ENCODE measurements around the gene ITPR1. TPM values are rescaled to one million over a fixed set of nuclear protein-coding genes. Genes with fewer than 3 reads are reported as not detected.

The ITPR1 gene
- total and polyA plus RNA-seq, 2 experiments from 2014 or later: 6.8 to 21.0 TPM

DNA sequence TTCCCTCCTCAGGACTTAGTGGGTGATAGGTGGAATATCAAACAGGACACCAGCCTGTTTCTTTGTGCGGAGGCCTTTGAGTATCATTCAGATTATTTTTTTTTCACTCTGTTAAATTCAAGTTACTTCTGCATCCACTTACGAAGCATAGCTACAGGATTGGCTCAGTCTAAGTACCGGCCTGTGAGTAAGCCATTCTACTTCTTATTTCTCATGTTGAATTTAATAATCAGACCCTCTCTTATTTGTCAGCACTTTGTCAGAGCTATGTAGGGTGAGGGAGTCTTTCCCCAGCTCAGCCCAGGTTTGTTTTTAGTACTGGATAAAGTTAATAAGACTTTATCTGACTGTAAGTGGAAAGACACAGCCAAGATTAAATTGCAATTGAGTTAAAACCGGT, 54.7 kb downstream of the ITPR1 start:
- DNase-seq (ENCODE audit: low spot score) (no peak), ATAC-seq (no peak)
- H3K4me3 ChIP-seq: no peak overlapping the region
- Mint-ChIP-seq H3K27ac (no peak overlapping the region), H3K36me3 (ENCODE audit: low read depth) (no peaks in the 10 kb centered on the region), H3K27me3 (ENCODE audit: insufficient read depth, low read depth, poor library complexity) (no peaks in the 10 kb centered on the region), H3K4me1 (peaks cover 14% of the 10 kb centered on the region), H3K4me3 (no peak overlapping the region), H3K9me3 (no peaks in the 10 kb centered on the region)
- no peaks in the 10 kb centered on the region for H3F3A ChIP-seq (replicated peaks; ENCODE audit: low read depth)
- TF ChIP-seq, protein P1, sequence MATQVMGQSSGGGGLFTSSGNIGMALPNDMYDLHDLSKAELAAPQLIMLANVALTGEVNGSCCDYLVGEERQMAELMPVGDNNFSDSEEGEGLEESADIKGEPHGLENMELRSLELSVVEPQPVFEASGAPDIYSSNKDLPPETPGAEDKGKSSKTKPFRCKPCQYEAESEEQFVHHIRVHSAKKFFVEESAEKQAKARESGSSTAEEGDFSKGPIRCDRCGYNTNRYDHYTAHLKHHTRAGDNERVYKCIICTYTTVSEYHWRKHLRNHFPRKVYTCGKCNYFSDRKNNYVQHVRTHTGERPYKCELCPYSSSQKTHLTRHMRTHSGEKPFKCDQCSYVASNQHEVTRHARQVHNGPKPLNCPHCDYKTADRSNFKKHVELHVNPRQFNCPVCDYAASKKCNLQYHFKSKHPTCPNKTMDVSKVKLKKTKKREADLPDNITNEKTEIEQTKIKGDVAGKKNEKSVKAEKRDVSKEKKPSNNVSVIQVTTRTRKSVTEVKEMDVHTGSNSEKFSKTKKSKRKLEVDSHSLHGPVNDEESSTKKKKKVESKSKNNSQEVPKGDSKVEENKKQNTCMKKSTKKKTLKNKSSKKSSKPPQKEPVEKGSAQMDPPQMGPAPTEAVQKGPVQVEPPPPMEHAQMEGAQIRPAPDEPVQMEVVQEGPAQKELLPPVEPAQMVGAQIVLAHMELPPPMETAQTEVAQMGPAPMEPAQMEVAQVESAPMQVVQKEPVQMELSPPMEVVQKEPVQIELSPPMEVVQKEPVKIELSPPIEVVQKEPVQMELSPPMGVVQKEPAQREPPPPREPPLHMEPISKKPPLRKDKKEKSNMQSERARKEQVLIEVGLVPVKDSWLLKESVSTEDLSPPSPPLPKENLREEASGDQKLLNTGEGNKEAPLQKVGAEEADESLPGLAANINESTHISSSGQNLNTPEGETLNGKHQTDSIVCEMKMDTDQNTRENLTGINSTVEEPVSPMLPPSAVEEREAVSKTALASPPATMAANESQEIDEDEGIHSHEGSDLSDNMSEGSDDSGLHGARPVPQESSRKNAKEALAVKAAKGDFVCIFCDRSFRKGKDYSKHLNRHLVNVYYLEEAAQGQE (IDR thresholded peaks at IDR 0.05; ENCODE audit: unreplicated experiment): no peak
- no peak for TF ChIP-seq POLR2AphosphoS5 (IDR thresholded peaks at IDR 0.05; ENCODE audit: low read depth)
- TF ChIP-seq NANOG (IDR thresholded peaks at IDR 0.05; ENCODE audit: borderline replicate concordance): no peak
- no peak for TF ChIP-seq ZNF331 (CRISPR knock-in tag; IDR thresholded peaks at IDR 0.05; ENCODE audit: low read depth)
- no peak for TF ChIP-seq ZNF114 (CRISPR knock-in tag; IDR thresholded peaks at IDR 0.05)
- TF ChIP-seq CREB1 (CRISPR knock-in tag; IDR thresholded peaks at IDR 0.05; ENCODE audit: low read depth): no peak
- TF ChIP-seq, protein P2, sequence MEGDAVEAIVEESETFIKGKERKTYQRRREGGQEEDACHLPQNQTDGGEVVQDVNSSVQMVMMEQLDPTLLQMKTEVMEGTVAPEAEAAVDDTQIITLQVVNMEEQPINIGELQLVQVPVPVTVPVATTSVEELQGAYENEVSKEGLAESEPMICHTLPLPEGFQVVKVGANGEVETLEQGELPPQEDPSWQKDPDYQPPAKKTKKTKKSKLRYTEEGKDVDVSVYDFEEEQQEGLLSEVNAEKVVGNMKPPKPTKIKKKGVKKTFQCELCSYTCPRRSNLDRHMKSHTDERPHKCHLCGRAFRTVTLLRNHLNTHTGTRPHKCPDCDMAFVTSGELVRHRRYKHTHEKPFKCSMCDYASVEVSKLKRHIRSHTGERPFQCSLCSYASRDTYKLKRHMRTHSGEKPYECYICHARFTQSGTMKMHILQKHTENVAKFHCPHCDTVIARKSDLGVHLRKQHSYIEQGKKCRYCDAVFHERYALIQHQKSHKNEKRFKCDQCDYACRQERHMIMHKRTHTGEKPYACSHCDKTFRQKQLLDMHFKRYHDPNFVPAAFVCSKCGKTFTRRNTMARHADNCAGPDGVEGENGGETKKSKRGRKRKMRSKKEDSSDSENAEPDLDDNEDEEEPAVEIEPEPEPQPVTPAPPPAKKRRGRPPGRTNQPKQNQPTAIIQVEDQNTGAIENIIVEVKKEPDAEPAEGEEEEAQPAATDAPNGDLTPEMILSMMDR (conservative IDR thresholded peaks at IDR 0.05; ENCODE audit: low read depth in 2 of 2): no peak
- H3K27me3 ChIP-seq (ENCODE audit: insufficient read depth): no peaks in the 10 kb centered on the region
- H3K4me2 ChIP-seq: no peak overlapping the region
- no peak overlapping the region for H2AFZ ChIP-seq
- no peaks in the 10 kb centered on the region for H3K79me2 ChIP-seq (replicated peaks; ENCODE audit: insufficient read depth)
- no peaks in the 10 kb centered on the region for H4K20me1 ChIP-seq (replicated peaks; ENCODE audit: insufficient read depth)
- no peak overlapping the region for H3K27ac ChIP-seq (ENCODE audit: low read depth)
- no peaks in the 10 kb centered on the region for H3K9me2 ChIP-seq (ENCODE audit: insufficient read depth)
- H3K4me1 ChIP-seq (ENCODE audit: insufficient read depth): peaks cover 6% of the 10 kb centered on the region
- no peaks in the 10 kb centered on the region for H3K36me3 ChIP-seq (ENCODE audit: insufficient read depth)

DNA sequence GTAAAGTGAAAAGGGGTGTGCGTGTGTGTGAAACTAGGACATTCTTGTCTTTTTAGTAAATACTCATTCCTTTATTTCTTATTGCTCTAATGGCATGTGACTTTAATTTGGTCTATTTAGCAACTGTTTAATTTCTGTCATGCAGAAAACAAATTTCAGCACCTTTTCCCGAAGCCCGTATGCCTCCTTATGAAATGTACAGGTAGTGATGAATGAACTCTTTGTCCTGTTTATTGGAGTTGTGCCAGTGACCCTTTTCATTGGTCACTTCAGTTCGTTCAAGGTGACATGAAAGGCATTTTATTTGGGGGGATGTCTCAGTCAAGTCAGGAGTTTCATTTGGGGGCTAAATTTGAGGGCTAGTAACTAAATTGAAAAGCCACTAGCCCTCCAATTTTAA, 55.2 kb downstream of the ITPR1 start:
- H3K9me3 Mint-ChIP-seq: no peaks in the 10 kb centered on the region
- no peak overlapping the region for H3K27ac Mint-ChIP-seq
- H3K36me3 Mint-ChIP-seq (ENCODE audit: low read depth): no peaks in the 10 kb centered on the region
- no peak for TF ChIP-seq POLR2AphosphoS5 (IDR thresholded peaks at IDR 0.05; ENCODE audit: low read depth)
- TF ChIP-seq, protein P3, sequence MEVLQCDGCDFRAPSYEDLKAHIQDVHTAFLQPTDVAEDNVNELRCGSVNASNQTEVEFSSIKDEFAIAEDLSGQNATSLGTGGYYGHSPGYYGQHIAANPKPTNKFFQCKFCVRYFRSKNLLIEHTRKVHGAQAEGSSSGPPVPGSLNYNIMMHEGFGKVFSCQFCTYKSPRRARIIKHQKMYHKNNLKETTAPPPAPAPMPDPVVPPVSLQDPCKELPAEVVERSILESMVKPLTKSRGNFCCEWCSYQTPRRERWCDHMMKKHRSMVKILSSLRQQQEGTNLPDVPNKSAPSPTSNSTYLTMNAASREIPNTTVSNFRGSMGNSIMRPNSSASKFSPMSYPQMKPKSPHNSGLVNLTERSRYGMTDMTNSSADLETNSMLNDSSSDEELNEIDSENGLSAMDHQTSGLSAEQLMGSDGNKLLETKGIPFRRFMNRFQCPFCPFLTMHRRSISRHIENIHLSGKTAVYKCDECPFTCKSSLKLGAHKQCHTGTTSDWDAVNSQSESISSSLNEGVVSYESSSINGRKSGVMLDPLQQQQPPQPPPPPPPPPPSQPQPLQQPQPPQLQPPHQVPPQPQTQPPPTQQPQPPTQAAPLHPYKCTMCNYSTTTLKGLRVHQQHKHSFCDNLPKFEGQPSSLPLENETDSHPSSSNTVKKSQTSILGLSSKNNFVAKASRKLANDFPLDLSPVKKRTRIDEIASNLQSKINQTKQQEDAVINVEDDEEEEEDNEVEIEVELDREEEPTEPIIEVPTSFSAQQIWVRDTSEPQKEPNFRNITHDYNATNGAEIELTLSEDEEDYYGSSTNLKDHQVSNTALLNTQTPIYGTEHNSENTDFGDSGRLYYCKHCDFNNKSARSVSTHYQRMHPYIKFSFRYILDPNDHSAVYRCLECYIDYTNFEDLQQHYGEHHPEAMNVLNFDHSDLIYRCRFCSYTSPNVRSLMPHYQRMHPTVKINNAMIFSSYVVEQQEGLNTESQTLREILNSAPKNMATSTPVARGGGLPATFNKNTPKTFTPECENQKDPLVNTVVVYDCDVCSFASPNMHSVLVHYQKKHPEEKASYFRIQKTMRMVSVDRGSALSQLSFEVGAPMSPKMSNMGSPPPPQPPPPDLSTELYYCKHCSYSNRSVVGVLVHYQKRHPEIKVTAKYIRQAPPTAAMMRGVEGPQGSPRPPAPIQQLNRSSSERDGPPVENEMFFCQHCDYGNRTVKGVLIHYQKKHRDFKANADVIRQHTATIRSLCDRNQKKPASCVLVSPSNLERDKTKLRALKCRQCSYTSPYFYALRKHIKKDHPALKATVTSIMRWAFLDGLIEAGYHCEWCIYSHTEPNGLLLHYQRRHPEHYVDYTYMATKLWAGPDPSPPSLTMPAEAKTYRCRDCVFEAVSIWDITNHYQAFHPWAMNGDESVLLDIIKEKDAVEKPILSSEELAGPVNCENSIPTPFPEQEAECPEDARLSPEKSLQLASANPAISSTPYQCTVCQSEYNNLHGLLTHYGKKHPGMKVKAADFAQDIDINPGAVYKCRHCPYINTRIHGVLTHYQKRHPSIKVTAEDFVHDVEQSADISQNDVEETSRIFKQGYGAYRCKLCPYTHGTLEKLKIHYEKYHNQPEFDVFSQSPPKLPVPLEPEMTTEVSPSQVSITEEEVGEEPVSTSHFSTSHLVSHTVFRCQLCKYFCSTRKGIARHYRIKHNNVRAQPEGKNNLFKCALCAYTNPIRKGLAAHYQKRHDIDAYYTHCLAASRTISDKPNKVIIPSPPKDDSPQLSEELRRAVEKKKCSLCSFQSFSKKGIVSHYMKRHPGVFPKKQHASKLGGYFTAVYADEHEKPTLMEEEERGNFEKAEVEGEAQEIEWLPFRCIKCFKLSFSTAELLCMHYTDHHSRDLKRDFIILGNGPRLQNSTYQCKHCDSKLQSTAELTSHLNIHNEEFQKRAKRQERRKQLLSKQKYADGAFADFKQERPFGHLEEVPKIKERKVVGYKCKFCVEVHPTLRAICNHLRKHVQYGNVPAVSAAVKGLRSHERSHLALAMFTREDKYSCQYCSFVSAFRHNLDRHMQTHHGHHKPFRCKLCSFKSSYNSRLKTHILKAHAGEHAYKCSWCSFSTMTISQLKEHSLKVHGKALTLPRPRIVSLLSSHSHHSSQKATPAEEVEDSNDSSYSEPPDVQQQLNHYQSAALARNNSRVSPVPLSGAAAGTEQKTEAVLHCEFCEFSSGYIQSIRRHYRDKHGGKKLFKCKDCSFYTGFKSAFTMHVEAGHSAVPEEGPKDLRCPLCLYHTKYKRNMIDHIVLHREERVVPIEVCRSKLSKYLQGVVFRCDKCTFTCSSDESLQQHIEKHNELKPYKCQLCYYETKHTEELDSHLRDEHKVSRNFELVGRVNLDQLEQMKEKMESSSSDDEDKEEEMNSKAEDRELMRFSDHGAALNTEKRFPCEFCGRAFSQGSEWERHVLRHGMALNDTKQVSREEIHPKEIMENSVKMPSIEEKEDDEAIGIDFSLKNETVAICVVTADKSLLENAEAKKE (CRISPR knock-in tag; IDR thresholded peaks at IDR 0.05): no peak
- no peak for TF ChIP-seq STAT1 (IDR thresholded peaks at IDR 0.05; ENCODE audit: unreplicated experiment)
- TF ChIP-seq ZNF331 (CRISPR knock-in tag; IDR thresholded peaks at IDR 0.05; ENCODE audit: low read depth): no peak
- TF ChIP-seq EZH2phosphoT487 (IDR thresholded peaks at IDR 0.05; ENCODE audit: unreplicated experiment): no peak

More for the DNA sequence above, 55.2 kb downstream of the ITPR1 start:
- Histone ChIP-seq H3K4me1 (ENCODE audit: insufficient read depth) (peaks cover 6% of the 10 kb centered on the region), H3K36me3 (ENCODE audit: insufficient read depth) (no peaks in the 10 kb centered on the region), H3K9me2 (ENCODE audit: insufficient read depth) (no peaks in the 10 kb centered on the region), H2AFZ (no peak overlapping the region), H3K4me2 (no peak overlapping the region), H3K79me2 (replicated peaks; ENCODE audit: insufficient read depth) (no peaks in the 10 kb centered on the region), H3K27me3 (ENCODE audit: insufficient read depth) (no peaks in the 10 kb centered on the region), H3F3A (replicated peaks; ENCODE audit: low read depth) (no peaks in the 10 kb centered on the region), H4K20me1 (replicated peaks; ENCODE audit: insufficient read depth) (no peaks in the 10 kb centered on the region), H3K27ac (ENCODE audit: low read depth) (no peak overlapping the region), H3K4me3 (no peak overlapping the region)
- ATAC-seq (no peak), DNase-seq (ENCODE audit: low spot score) (no peak)
- Mint-ChIP-seq H3K27me3 (ENCODE audit: insufficient read depth, low read depth, poor library complexity) (no peaks in the 10 kb centered on the region), H3K4me3 (no peak overlapping the region), H3K4me1 (peaks cover 16% of the 10 kb centered on the region)

Measured in GM23338 (cell line).